SK-N-SH treated with all-trans-retinoic acid at 6 μM for 48 hours (cell line): ENCODE measurements around the gene CDK18.

Experiments
- ATAC-seq: fragments of 200-7000 bp; cut with Tn5 transposase; 3 replicates; pipeline ENCODE4 v1.9.1; 2020; ENCODE audit warnings: mild to moderate bottlenecking, moderate library complexity
- ARNTL ChIP-seq: fragments of 450-650 bp; formaldehyde crosslinking; IDR thresholded peaks from 2 replicates; pipeline ENCODE4 v1.5.0; 2020; ENCODE audit warnings: low read depth, mild to moderate bottlenecking, moderate library complexity, borderline replicate concordance
- BACH2 ChIP-seq: fragments of 250-450 bp; sonication (Bioruptor Pico); IDR thresholded peaks from 2 replicates; pipeline ENCODE4 v1.9.0; 2021; ENCODE audit warnings: mild to moderate bottlenecking, borderline replicate concordance
- CREB5 ChIP-seq: fragments of 250-450 bp; sonication (Bioruptor Pico); IDR thresholded peaks from 2 replicates; pipeline ENCODE4 v1.5.1; 2020; ENCODE audit warnings: low read depth, mild to moderate bottlenecking, moderate library complexity
- ESRRG ChIP-seq: fragments of 250-450 bp; sonication (Bioruptor Pico); IDR thresholded peaks from 2 replicates; pipeline ENCODE4 v1.6.1; 2021; ENCODE audit warnings: mild to moderate bottlenecking
- GLIS3 ChIP-seq: fragments of 250-450 bp; sonication (Bioruptor Pico); IDR thresholded peaks from 2 replicates; pipeline ENCODE4 v1.5.0; 2020; ENCODE audit warnings: mild to moderate bottlenecking, moderate library complexity
- ISL1 ChIP-seq: fragments of 250-450 bp; sonication (Bioruptor Pico); IDR thresholded peaks from 2 replicates; pipeline ENCODE4 v2.1.2; 2022; ENCODE audit warnings: mild to moderate bottlenecking, moderate library complexity
- POU6F1 ChIP-seq: fragments of 250-450 bp; sonication (Bioruptor Pico); IDR thresholded peaks from 2 replicates; pipeline ENCODE4 v1.8.0; 2021; ENCODE audit warnings: low read depth, mild to moderate bottlenecking, moderate library complexity, borderline replicate concordance
- PPARA ChIP-seq: fragments of 250-450 bp; sonication (Bioruptor Pico); IDR thresholded peaks from 2 replicates; pipeline ENCODE4 v1.5.0; 2020; ENCODE audit warnings: mild to moderate bottlenecking, borderline replicate concordance
- RARB ChIP-seq: fragments of 250-450 bp; sonication (Bioruptor Pico); IDR thresholded peaks from 2 replicates; pipeline ENCODE4 v1.8.0; 2021; ENCODE audit warnings: mild to moderate bottlenecking, moderate library complexity
- SNAI2 ChIP-seq: fragments of 250-450 bp; sonication (Bioruptor Pico); IDR thresholded peaks from 2 replicates; pipeline ENCODE4 v1.5.0; 2020; ENCODE audit warnings: mild to moderate bottlenecking, moderate library complexity
- TCF4 ChIP-seq: fragments of 250-450 bp; sonication (Bioruptor Pico); IDR thresholded peaks from 2 replicates; pipeline ENCODE4 v1.8.0; 2021; ENCODE audit warnings: mild to moderate bottlenecking, moderate library complexity, borderline replicate concordance
- TOX ChIP-seq: fragments of 250-450 bp; sonication (Bioruptor Pico); IDR thresholded peaks from 2 replicates; pipeline ENCODE4 v1.8.0; 2021; ENCODE audit warnings: mild to moderate bottlenecking, moderate library complexity, borderline replicate concordance
- TSHZ2 ChIP-seq: fragments of 250-450 bp; sonication (Bioruptor Pico); IDR thresholded peaks from 2 replicates; pipeline ENCODE4 v1.5.0; 2020; ENCODE audit warnings: mild to moderate bottlenecking, moderate library complexity
- ZFP3 ChIP-seq: fragments of 250-450 bp; sonication (Bioruptor Pico); IDR thresholded peaks from 2 replicates; pipeline ENCODE4 v1.5.0; 2020; ENCODE audit warnings: mild to moderate bottlenecking, moderate library complexity
- ZFP30 ChIP-seq: fragments of 450-650 bp; formaldehyde crosslinking; IDR thresholded peaks from 2 replicates; pipeline ENCODE4 v1.5.0; 2022; ENCODE audit warnings: mild to moderate bottlenecking, moderate library complexity
- ZNF565 ChIP-seq: fragments of 450-650 bp; formaldehyde crosslinking; conservative IDR thresholded peaks from 2 replicates; pipeline ENCODE4 v1.5.0; 2020; ENCODE audit warnings: low read depth, mild to moderate bottlenecking, moderate library complexity
- ZNF70 ChIP-seq: fragments of 450-650 bp; formaldehyde crosslinking; IDR thresholded peaks from 2 replicates; pipeline ENCODE4 v1.5.0; 2020; ENCODE audit warnings: mild to moderate bottlenecking, moderate library complexity
- ZNF8 ChIP-seq: fragments of 450-650 bp; formaldehyde crosslinking; IDR thresholded peaks from 2 replicates; pipeline ENCODE4 v1.5.0; 2020; ENCODE audit warnings: mild to moderate bottlenecking, moderate library complexity
- TF ChIP-seq, protein P1 (sequence below): fragments of 250-450 bp; sonication (Bioruptor Pico); IDR thresholded peaks from 2 replicates; pipeline ENCODE4 v1.5.1; 2021; ENCODE audit warnings: mild to moderate bottlenecking, moderate library complexity
- TF ChIP-seq, protein P2 (sequence below): fragments of 250-450 bp; sonication (Bioruptor Pico); IDR thresholded peaks from 2 replicates; pipeline ENCODE4 v1.8.0; 2020; ENCODE audit warnings: mild to moderate bottlenecking, moderate library complexity, borderline replicate concordance

CDK18 gene

GRCh38 chr1:205530116-205530515 is 25.6 kb downstream of the CDK18 start:
- TF ChIP-seq POU6F1 (CRISPR knock-in tag) (no peak), TOX (no peak), ISL1 (no peak), CREB5 (CRISPR knock-in tag) (no peak), ZNF70 (CRISPR knock-in tag) (no peak), ZFP30 (CRISPR knock-in tag) (no peak), ARNTL (CRISPR knock-in tag) (no peak), SNAI2 (CRISPR knock-in tag) (no peak), ZNF565 (CRISPR knock-in tag) (no peak), TCF4 (no peak), ZFP3 (CRISPR knock-in tag) (no peak), RARB (CRISPR knock-in tag) (no peak), ESRRG (CRISPR knock-in tag) (no peak)
- TF ChIP-seq, protein P1, sequence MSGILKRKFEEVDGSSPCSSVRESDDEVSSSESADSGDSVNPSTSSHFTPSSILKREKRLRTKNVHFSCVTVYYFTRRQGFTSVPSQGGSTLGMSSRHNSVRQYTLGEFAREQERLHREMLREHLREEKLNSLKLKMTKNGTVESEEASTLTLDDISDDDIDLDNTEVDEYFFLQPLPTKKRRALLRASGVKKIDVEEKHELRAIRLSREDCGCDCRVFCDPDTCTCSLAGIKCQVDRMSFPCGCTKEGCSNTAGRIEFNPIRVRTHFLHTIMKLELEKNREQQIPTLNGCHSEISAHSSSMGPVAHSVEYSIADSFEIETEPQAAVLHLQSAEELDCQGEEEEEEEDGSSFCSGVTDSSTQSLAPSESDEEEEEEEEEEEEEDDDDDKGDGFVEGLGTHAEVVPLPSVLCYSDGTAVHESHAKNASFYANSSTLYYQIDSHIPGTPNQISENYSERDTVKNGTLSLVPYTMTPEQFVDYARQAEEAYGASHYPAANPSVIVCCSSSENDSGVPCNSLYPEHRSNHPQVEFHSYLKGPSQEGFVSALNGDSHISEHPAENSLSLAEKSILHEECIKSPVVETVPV (CRISPR knock-in tag): no peak
- TF ChIP-seq, protein P2, sequence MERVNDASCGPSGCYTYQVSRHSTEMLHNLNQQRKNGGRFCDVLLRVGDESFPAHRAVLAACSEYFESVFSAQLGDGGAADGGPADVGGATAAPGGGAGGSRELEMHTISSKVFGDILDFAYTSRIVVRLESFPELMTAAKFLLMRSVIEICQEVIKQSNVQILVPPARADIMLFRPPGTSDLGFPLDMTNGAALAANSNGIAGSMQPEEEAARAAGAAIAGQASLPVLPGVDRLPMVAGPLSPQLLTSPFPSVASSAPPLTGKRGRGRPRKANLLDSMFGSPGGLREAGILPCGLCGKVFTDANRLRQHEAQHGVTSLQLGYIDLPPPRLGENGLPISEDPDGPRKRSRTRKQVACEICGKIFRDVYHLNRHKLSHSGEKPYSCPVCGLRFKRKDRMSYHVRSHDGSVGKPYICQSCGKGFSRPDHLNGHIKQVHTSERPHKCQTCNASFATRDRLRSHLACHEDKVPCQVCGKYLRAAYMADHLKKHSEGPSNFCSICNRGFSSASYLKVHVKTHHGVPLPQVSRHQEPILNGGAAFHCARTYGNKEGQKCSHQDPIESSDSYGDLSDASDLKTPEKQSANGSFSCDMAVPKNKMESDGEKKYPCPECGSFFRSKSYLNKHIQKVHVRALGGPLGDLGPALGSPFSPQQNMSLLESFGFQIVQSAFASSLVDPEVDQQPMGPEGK (CRISPR knock-in tag): no peak
- ATAC-seq: no peak

DNA sequence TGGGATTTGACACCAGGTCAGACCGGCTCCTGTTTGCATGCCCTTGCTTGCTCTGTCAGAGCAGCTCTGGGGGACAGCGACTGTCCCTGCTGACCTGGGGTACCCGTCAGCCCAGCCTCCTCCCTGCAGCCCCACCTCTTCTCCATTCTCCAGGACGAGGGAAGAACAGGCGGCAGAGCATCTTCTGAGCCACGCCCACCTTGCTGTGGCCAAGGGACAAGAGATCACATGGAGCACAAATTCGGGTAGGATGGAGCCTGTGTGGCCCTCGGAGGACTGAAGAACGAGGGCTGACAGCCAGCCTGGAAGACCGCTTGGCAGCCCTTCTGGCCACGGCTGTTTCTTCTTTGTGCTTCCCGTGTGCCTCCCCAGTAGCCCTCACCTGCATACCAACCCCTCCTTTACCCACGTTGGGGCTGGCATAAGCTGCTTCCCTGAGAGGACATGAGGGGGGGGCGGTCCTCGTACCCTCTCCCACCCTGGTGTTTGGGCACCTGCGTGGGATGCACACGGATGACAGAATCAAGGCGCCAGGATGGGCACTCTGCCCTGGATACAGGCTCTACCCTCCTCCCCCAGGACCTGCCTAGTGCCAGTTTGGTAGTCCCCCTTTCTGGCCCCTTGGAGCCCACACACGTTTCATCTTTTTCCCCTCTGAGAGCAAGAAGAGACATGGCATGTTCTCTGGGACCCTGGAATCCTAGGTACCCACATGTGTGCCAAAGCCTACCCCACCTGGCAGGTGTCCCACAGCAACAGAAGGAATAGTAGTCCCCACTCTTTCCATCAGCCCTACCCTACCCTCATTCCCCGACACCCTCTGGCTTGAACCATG is 26.9 kb downstream of the CDK18 start:
- no peak for ATAC-seq
- TF ChIP-seq ZFP30 (CRISPR knock-in tag) (no peak), TCF4 (no peak), ZFP3 (CRISPR knock-in tag) (no peak), TSHZ2 (CRISPR knock-in tag) (no peak), BACH2 (CRISPR knock-in tag) (no peak), ZNF565 (CRISPR knock-in tag) (no peak), ZNF8 (CRISPR knock-in tag) (no peak), PPARA (CRISPR knock-in tag) (no peak), ARNTL (CRISPR knock-in tag) (no peak), ESRRG (CRISPR knock-in tag) (no peak), GLIS3 (CRISPR knock-in tag) (no peak), SNAI2 (CRISPR knock-in tag) (no peak)
- TF ChIP-seq, protein P2 (CRISPR knock-in tag): no peak
- TF ChIP-seq, protein P1 (CRISPR knock-in tag): no peak
